ENCODE data around the gene XPNPEP1. TPM values are rescaled to one million over a fixed set of nuclear protein-coding genes. Genes with fewer than 3 reads are reported as not detected.
"Not testable (repeated sequence)": the region's sequence is repeated elsewhere in the genome, so short reads cannot be mapped to it uniquely, and the experiment has no call there.

XPNPEP1 gene
- total RNA-seq, 1 experiment from 2014 or later = 198 TPM

- Histone ChIP-seq H3K4me1 (ENCODE audit: low read length) (peaks cover 34% of the 10 kb centered on the region), H2AFZ (ENCODE audit: low read length) (no peak overlapping the region)
- DNase-seq = no peak
Measured at GRCh38 chr10:109922358-109922975, 844 bp downstream of the XPNPEP1 start.

GRCh38 chr10:109920016-109920415, 3.3 kb downstream of the XPNPEP1 start:
- peaks cover 19% of the 10 kb centered on the region for H3K36me3 ChIP-seq (ENCODE audit: insufficient read depth, low read length)
- DNase-seq = no peak
- H3K4me1 ChIP-seq (ENCODE audit: low read length) = peaks cover 59% of the 10 kb centered on the region
- H3K4me3 ChIP-seq (ENCODE audit: low read length) = no peak overlapping the region
- no peak overlapping the region for H2AFZ ChIP-seq (ENCODE audit: low read length)
- H3K79me2 ChIP-seq (ENCODE audit: low read length) = peaks cover 81% of the 10 kb centered on the region
- H4K20me1 ChIP-seq (ENCODE audit: insufficient read depth, low read depth, low read length) = no peaks in the 10 kb centered on the region
- no peak overlapping the region for H3K4me2 ChIP-seq (ENCODE audit: low read depth, low read length, poor library complexity, severe bottlenecking)
- H3K27ac ChIP-seq (ENCODE audit: low read length) = no peak overlapping the region
- no peaks in the 10 kb centered on the region for H3K9me3 ChIP-seq (ENCODE audit: low read length)
- H3K27me3 ChIP-seq (ENCODE audit: low read length) = no peaks in the 10 kb centered on the region
- H3K9me2 ChIP-seq (replicated peaks; ENCODE audit: insufficient read depth, low read length) = no peaks in the 10 kb centered on the region
- H3K9ac ChIP-seq (ENCODE audit: low read length) = no peak overlapping the region

More at GRCh38 chr10:109922358-109922975, 844 bp downstream of the XPNPEP1 start:
- Histone ChIP-seq H3K79me2 (ENCODE audit: low read length) (peaks cover 57% of the 10 kb centered on the region), H3K27ac (ENCODE audit: low read length) (peak overlapping the region; percentile 58), H3K36me3 (ENCODE audit: insufficient read depth, low read length) (peaks cover 11% of the 10 kb centered on the region), H3K9me2 (replicated peaks; ENCODE audit: insufficient read depth, low read length) (no peaks in the 10 kb centered on the region), H3K9me3 (ENCODE audit: low read length) (no peaks in the 10 kb centered on the region), H4K20me1 (ENCODE audit: insufficient read depth, low read depth, low read length) (no peaks in the 10 kb centered on the region), H3K27me3 (ENCODE audit: low read length) (no peaks in the 10 kb centered on the region), H3K9ac (ENCODE audit: low read length) (peak overlapping the region; percentile 84), H3K4me3 (ENCODE audit: low read length) (peak overlapping the region; percentile 72), H3K4me2 (ENCODE audit: low read depth, low read length, poor library complexity, severe bottlenecking) (peak overlapping the region; percentile 93)

- H4K20me1 ChIP-seq (ENCODE audit: insufficient read depth, low read depth, low read length) = no peaks in the 10 kb centered on the region
- H2AFZ ChIP-seq (ENCODE audit: low read length) = no peak overlapping the region
- H3K27ac ChIP-seq (ENCODE audit: low read length) = no peak overlapping the region
- no peak overlapping the region for H3K4me2 ChIP-seq (ENCODE audit: low read depth, low read length, poor library complexity, severe bottlenecking)
- H3K9me2 ChIP-seq (replicated peaks; ENCODE audit: insufficient read depth, low read length) = no peaks in the 10 kb centered on the region
- peaks cover 66% of the 10 kb centered on the region for H3K4me1 ChIP-seq (ENCODE audit: low read length)
- no peak overlapping the region for H3K9ac ChIP-seq (ENCODE audit: low read length)
- no peak overlapping the region for H3K4me3 ChIP-seq (ENCODE audit: low read length)
- peaks cover 86% of the 10 kb centered on the region for H3K79me2 ChIP-seq (ENCODE audit: low read length)
- H3K9me3 ChIP-seq (ENCODE audit: low read length) = no peaks in the 10 kb centered on the region
- peaks cover 19% of the 10 kb centered on the region for H3K36me3 ChIP-seq (ENCODE audit: insufficient read depth, low read length)
- no peak for DNase-seq
- H3K27me3 ChIP-seq (ENCODE audit: low read length) = no peaks in the 10 kb centered on the region
Measured at GRCh38 chr10:109919220-109919619, 4.1 kb downstream of the XPNPEP1 start.

- not testable (repeated sequence) for H3K4me2 ChIP-seq (ENCODE audit: low read depth, low read length, poor library complexity, severe bottlenecking); H4K20me1 ChIP-seq (ENCODE audit: insufficient read depth, low read depth, low read length); DNase-seq; H3K4me3 ChIP-seq (ENCODE audit: low read length); H3K9ac ChIP-seq (ENCODE audit: low read length); H3K27me3 ChIP-seq (ENCODE audit: low read length); H3K27ac ChIP-seq (ENCODE audit: low read length); H3K9me3 ChIP-seq (ENCODE audit: low read length); H3K9me2 ChIP-seq (replicated peaks; ENCODE audit: insufficient read depth, low read length); H2AFZ ChIP-seq (ENCODE audit: low read length)
- Histone ChIP-seq H3K36me3 (ENCODE audit: insufficient read depth, low read length) (peaks cover 19% of the 10 kb centered on the region), H3K79me2 (ENCODE audit: low read length) (peaks cover 88% of the 10 kb centered on the region), H3K4me1 (ENCODE audit: low read length) (peaks cover 66% of the 10 kb centered on the region)
Measured at GRCh38 chr10:109918707-109919106, 4.6 kb downstream of the XPNPEP1 start.

- H4K20me1 ChIP-seq (ENCODE audit: insufficient read depth, low read depth, low read length) = no peaks in the 10 kb centered on the region
- peaks cover 29% of the 10 kb centered on the region for H3K36me3 ChIP-seq (ENCODE audit: insufficient read depth, low read length)
- peak overlapping the region; percentile 27 for H3K9ac ChIP-seq (ENCODE audit: low read length)
- H3K4me1 ChIP-seq (ENCODE audit: low read length) = peaks cover 78% of the 10 kb centered on the region
- peaks cover 78% of the 10 kb centered on the region for H3K79me2 ChIP-seq (ENCODE audit: low read length)
- H3K4me3 ChIP-seq (ENCODE audit: low read length) = peak overlapping the region; percentile 1; the same call in 1 of the 2 replicates
- H3K9me3 ChIP-seq (ENCODE audit: low read length) = no peaks in the 10 kb centered on the region
- no peak overlapping the region for H2AFZ ChIP-seq (ENCODE audit: low read length)
- peak overlapping the region; percentile 30 for H3K4me2 ChIP-seq (ENCODE audit: low read depth, low read length, poor library complexity, severe bottlenecking)
- H3K9me2 ChIP-seq (replicated peaks; ENCODE audit: insufficient read depth, low read length) = no peaks in the 10 kb centered on the region
- peak overlapping the region; percentile 98 for H3K27ac ChIP-seq (ENCODE audit: low read length)
- DNase-seq = no peak
- no peaks in the 10 kb centered on the region for H3K27me3 ChIP-seq (ENCODE audit: low read length)
Measured at GRCh38 chr10:109915566-109915965, 7.7 kb downstream of the XPNPEP1 start.

- Histone ChIP-seq H3K27me3 (ENCODE audit: low read length) (no peaks in the 10 kb centered on the region), H3K9ac (ENCODE audit: low read length) (peak overlapping the region; percentile 27), H3K4me2 (ENCODE audit: low read depth, low read length, poor library complexity, severe bottlenecking) (peak overlapping the region; percentile 30), H3K36me3 (ENCODE audit: insufficient read depth, low read length) (peaks cover 26% of the 10 kb centered on the region), H4K20me1 (ENCODE audit: insufficient read depth, low read depth, low read length) (no peaks in the 10 kb centered on the region), H3K9me3 (ENCODE audit: low read length) (no peaks in the 10 kb centered on the region), H3K79me2 (ENCODE audit: low read length) (peaks cover 78% of the 10 kb centered on the region), H3K27ac (ENCODE audit: low read length) (peak overlapping the region; percentile 98), H3K4me3 (ENCODE audit: low read length) (0 out of 2 replicates have a peak overlapping the region, but pooled peaks have one; percentile 1), H3K4me1 (ENCODE audit: low read length) (peaks cover 80% of the 10 kb centered on the region), H3K9me2 (replicated peaks; ENCODE audit: insufficient read depth, low read length) (no peaks in the 10 kb centered on the region), H2AFZ (ENCODE audit: low read length) (no peak overlapping the region)
- DNase-seq = peak; percentile 76
Measured at GRCh38 chr10:109914966-109915365, 8.3 kb downstream of the XPNPEP1 start.

- H3K4me2 ChIP-seq (ENCODE audit: low read depth, low read length, poor library complexity, severe bottlenecking) = peak overlapping the region; percentile 72
- H3K4me1 ChIP-seq (ENCODE audit: low read length) = peaks cover 82% of the 10 kb centered on the region
- H3K27ac ChIP-seq (ENCODE audit: low read length) = peak overlapping the region; percentile 98
- peaks cover 75% of the 10 kb centered on the region for H3K79me2 ChIP-seq (ENCODE audit: low read length)
- H3K9ac ChIP-seq (ENCODE audit: low read length) = peak overlapping the region; percentile 46
- peaks cover 32% of the 10 kb centered on the region for H3K36me3 ChIP-seq (ENCODE audit: insufficient read depth, low read length)
- H3K9me2 ChIP-seq (replicated peaks; ENCODE audit: insufficient read depth, low read length) = no peaks in the 10 kb centered on the region
- H4K20me1 ChIP-seq (ENCODE audit: insufficient read depth, low read depth, low read length) = no peaks in the 10 kb centered on the region
- peak; percentile 58 for DNase-seq
- no peaks in the 10 kb centered on the region for H3K9me3 ChIP-seq (ENCODE audit: low read length)
- H2AFZ ChIP-seq (ENCODE audit: low read length) = no peak overlapping the region
- peak overlapping the region; percentile 29 for H3K4me3 ChIP-seq (ENCODE audit: low read length)
- H3K27me3 ChIP-seq (ENCODE audit: low read length) = no peaks in the 10 kb centered on the region
Measured at GRCh38 chr10:109913306-109913892, 9.9 kb downstream of the XPNPEP1 start.

GRCh38 chr10:109912335-109913281, 10.7 kb downstream of the XPNPEP1 start:
- peaks cover 77% of the 10 kb centered on the region for H3K4me1 ChIP-seq (ENCODE audit: low read length)
- no peaks in the 10 kb centered on the region for H3K27me3 ChIP-seq (ENCODE audit: low read length)
- DNase-seq = peak; percentile 93
- no peaks in the 10 kb centered on the region for H3K9me3 ChIP-seq (ENCODE audit: low read length)
- H3K36me3 ChIP-seq (ENCODE audit: insufficient read depth, low read length) = peaks cover 35% of the 10 kb centered on the region
- H3K27ac ChIP-seq (ENCODE audit: low read length) = peak overlapping the region; percentile 98
- H4K20me1 ChIP-seq (ENCODE audit: insufficient read depth, low read depth, low read length) = no peaks in the 10 kb centered on the region
- H3K4me3 ChIP-seq (ENCODE audit: low read length) = peak overlapping the region; percentile 57
- peak overlapping the region; percentile 72 for H3K4me2 ChIP-seq (ENCODE audit: low read depth, low read length, poor library complexity, severe bottlenecking)
- peak overlapping the region; percentile 63 for H3K9ac ChIP-seq (ENCODE audit: low read length)
- H2AFZ ChIP-seq (ENCODE audit: low read length) = no peak overlapping the region
- H3K9me2 ChIP-seq (replicated peaks; ENCODE audit: insufficient read depth, low read length) = no peaks in the 10 kb centered on the region
- H3K79me2 ChIP-seq (ENCODE audit: low read length) = peaks cover 75% of the 10 kb centered on the region
